HG03135 (cell line): Measurements from ENCODE around the gene ZBTB39.
"Not testable (repeated sequence)": the region's sequence is repeated elsewhere in the genome, so short reads cannot be mapped to it uniquely, and the experiment has no call there.

Source experiments
- ATAC-seq: cut with Tn5 transposase; IDR thresholded peaks from one replicate; pipeline ENCODE4 v1.9.1; 2021; ENCODE audit warnings: mild to moderate bottlenecking, moderate library complexity; ENCODE audit not compliant: unreplicated experiment

Gene ZBTB39

GRCh38 chr12:57031138-57031725 lies 24.9 kb upstream of the ZBTB39 start:
- ATAC-seq, result no peak

GRCh38 chr12:57029457-57029856 lies 23.1 kb upstream of the ZBTB39 start:
- no peak for ATAC-seq

GRCh38 chr12:57027805-57028153 lies 21.4 kb upstream of the ZBTB39 start:
- no peak for ATAC-seq

- no peak for ATAC-seq
These were observed 20.9 kb upstream of the ZBTB39 start for GRCh38 chr12:57027011-57027804.

GRCh38 chr12:57025196-57025595 lies 18.9 kb upstream of the ZBTB39 start:
- ATAC-seq, result no peak

GRCh38 chr12:57022324-57022723 lies 16.0 kb upstream of the ZBTB39 start:
- ATAC-seq, result not testable (repeated sequence)

GRCh38 chr12:57019983-57020719 lies 13.8 kb upstream of the ZBTB39 start:
- no peak for ATAC-seq

- no peak for ATAC-seq
These were observed 12.6 kb upstream of the ZBTB39 start for GRCh38 chr12:57018906-57019305.

GRCh38 chr12:57018353-57018752 lies 12.0 kb upstream of the ZBTB39 start:
- not testable (repeated sequence) for ATAC-seq

GRCh38 chr12:57016348-57016747 lies 10.0 kb upstream of the ZBTB39 start, which contains the start of gene TAC3:
TSS of gene TAC3 (minus strand) at chr12:57016529. CDS start at chr12:57015797, 732 bp downstream.
- no peak for ATAC-seq

- ATAC-seq, result peak; percentile 48
These were observed 6.5 kb upstream of the ZBTB39 start for GRCh38 chr12:57012600-57013465.

- ATAC-seq, result no peak
These were observed 5.4 kb upstream of the ZBTB39 start for GRCh38 chr12:57011438-57012424.

- ATAC-seq, result no peak
These were observed 4.4 kb upstream of the ZBTB39 start for GRCh38 chr12:57010627-57011247.

- no peak for ATAC-seq
These were observed 3.7 kb upstream of the ZBTB39 start for GRCh38 chr12:57009949-57010626.

GRCh38 chr12:57008178-57008577 lies 1.8 kb upstream of the ZBTB39 start:
- no peak for ATAC-seq

- ATAC-seq, result no peak
These were observed 596 bp upstream of the ZBTB39 start for GRCh38 chr12:57006809-57007475.

- ATAC-seq, result no peak
These were observed 1.7 kb downstream of the ZBTB39 start for GRCh38 chr12:57004651-57005050.

GRCh38 chr12:57003395-57003794 lies 3.0 kb downstream of the ZBTB39 start:
- ATAC-seq, result no peak
